ENCODE data around the gene PIWIL4.

GRCh38 chr11:94526645-94527438, 40.3 kb upstream of the PIWIL4 start:
- TF ChIP-seq, protein P1, sequence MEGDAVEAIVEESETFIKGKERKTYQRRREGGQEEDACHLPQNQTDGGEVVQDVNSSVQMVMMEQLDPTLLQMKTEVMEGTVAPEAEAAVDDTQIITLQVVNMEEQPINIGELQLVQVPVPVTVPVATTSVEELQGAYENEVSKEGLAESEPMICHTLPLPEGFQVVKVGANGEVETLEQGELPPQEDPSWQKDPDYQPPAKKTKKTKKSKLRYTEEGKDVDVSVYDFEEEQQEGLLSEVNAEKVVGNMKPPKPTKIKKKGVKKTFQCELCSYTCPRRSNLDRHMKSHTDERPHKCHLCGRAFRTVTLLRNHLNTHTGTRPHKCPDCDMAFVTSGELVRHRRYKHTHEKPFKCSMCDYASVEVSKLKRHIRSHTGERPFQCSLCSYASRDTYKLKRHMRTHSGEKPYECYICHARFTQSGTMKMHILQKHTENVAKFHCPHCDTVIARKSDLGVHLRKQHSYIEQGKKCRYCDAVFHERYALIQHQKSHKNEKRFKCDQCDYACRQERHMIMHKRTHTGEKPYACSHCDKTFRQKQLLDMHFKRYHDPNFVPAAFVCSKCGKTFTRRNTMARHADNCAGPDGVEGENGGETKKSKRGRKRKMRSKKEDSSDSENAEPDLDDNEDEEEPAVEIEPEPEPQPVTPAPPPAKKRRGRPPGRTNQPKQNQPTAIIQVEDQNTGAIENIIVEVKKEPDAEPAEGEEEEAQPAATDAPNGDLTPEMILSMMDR (IDR thresholded peaks at IDR 0.05): no peak
- TF ChIP-seq POLR2A (IDR thresholded peaks at IDR 0.05): no peak
